Gastrocnemius medialis (tissue), 4 donors: ENCODE results near the gene SLC5A11.

Source experiments
- POLR2A ChIP-seq, 2 donors: fragments of 450-650 bp; IDR thresholded peaks; one replicate each; pipeline ENCODE4 v1.6.1; 2017; ENCODE audit warnings: antibody characterized with exemption in 2 of 2, mild to moderate bottlenecking in 2 of 2, moderate library complexity in 2 of 2
- TF ChIP-seq, protein P1 (sequence below), 5 experiments: fragments of 450-650 bp in 3 of 5; fragments of 200-600 bp in 2 of 5; sonication (generic) in 2 of 5; IDR thresholded peaks in 4 of 5; conservative IDR thresholded peaks in 1 of 5; 1 replicate in 4 of 5; 2 replicates in 1 of 5; pipeline ENCODE4 v1.5.1; 2016 to 2019; ENCODE audit warnings: antibody characterized with exemption in 5 of 5, mild to moderate bottlenecking in 3 of 5, moderate library complexity in 3 of 5

DNA sequence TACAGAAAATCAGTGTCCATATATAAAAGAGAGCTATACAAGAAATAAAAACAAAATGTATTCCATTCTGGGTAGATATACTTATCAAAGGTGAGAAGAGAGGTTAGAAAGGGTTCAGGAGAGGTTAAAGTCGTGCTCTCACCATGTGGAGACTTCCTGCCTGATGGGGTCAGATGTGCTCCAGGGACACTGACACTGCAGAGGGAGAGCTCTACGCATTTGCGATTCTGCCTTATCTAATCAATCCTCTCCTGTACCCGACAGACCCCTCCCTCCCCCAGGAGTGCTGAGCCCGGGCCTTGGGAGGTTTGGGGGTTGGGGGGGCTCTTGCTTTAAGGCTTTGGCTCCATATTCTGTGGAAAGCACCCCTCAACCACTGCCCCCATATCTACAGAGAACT lies 16.6 kb upstream of the SLC5A11 start:
- TF ChIP-seq, protein P1, sequence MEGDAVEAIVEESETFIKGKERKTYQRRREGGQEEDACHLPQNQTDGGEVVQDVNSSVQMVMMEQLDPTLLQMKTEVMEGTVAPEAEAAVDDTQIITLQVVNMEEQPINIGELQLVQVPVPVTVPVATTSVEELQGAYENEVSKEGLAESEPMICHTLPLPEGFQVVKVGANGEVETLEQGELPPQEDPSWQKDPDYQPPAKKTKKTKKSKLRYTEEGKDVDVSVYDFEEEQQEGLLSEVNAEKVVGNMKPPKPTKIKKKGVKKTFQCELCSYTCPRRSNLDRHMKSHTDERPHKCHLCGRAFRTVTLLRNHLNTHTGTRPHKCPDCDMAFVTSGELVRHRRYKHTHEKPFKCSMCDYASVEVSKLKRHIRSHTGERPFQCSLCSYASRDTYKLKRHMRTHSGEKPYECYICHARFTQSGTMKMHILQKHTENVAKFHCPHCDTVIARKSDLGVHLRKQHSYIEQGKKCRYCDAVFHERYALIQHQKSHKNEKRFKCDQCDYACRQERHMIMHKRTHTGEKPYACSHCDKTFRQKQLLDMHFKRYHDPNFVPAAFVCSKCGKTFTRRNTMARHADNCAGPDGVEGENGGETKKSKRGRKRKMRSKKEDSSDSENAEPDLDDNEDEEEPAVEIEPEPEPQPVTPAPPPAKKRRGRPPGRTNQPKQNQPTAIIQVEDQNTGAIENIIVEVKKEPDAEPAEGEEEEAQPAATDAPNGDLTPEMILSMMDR (IDR thresholded peaks at IDR 0.05 in 4 of 5, conservative IDR thresholded peaks at IDR 0.05 in 1 of 5): no peak
- no peak for TF ChIP-seq POLR2A (IDR thresholded peaks at IDR 0.05)
